Endodermal cell (in vitro differentiated cells): ENCODE results near the gene CCDC13. TPM values are rescaled to one million over a fixed set of nuclear protein-coding genes. Genes with fewer than 3 reads are reported as not detected.

ENCODE experiments used
- DNase-seq: peaks from one replicate; pipeline ENCODE4 v3.0.0-alpha.2; 2017
- H3K27ac ChIP-seq: 2 replicates; pipeline ENCODE4 v1.5.1; 2013; ENCODE audit warnings: mild to moderate bottlenecking, low read depth, low read length, moderate library complexity
- H3K27me3 ChIP-seq: 2 replicates; pipeline ENCODE4 v1.6.1; 2013; ENCODE audit warnings: mild to moderate bottlenecking, low read length, moderate library complexity; ENCODE audit not compliant: insufficient read depth, control insufficient read depth, poor library complexity, severe bottlenecking
- H3K36me3 ChIP-seq: 2 replicates; pipeline ENCODE4 v1.7.0; 2013; ENCODE audit warnings: mild to moderate bottlenecking, low read length, moderate library complexity; ENCODE audit not compliant: control insufficient read depth, insufficient read depth
- H3K4me1 ChIP-seq: one replicate; pipeline ENCODE4 v1.7.0; 2013; ENCODE audit warnings: low read length; ENCODE audit not compliant: control insufficient read depth, insufficient read depth
- H3K4me3 ChIP-seq: 2 replicates; pipeline ENCODE4 v1.5.1; 2013; ENCODE audit warnings: mild to moderate bottlenecking, low read length, moderate library complexity
- H3K9ac ChIP-seq: 2 replicates; pipeline ENCODE4 v1.6.1; 2013; ENCODE audit warnings: mild to moderate bottlenecking, low read length, moderate library complexity; ENCODE audit not compliant: poor library complexity, severe bottlenecking; ENCODE audit errors: extremely low read depth
- H3K9me3 ChIP-seq: 2 replicates; pipeline ENCODE4 v1.6.1; 2013; ENCODE audit warnings: mild to moderate bottlenecking, low read length, moderate library complexity; ENCODE audit not compliant: control insufficient read depth
- H3K27ac Mint-ChIP-seq: 2 replicates; pipeline ENCODE4 v1.8.0; 2020; ENCODE audit warnings: mixed read lengths
- H3K27me3 Mint-ChIP-seq: 2 replicates; pipeline ENCODE4 v1.8.0; 2021; ENCODE audit warnings: mild to moderate bottlenecking, mixed read lengths; ENCODE audit not compliant: insufficient read depth
- H3K36me3 Mint-ChIP-seq: 2 replicates; pipeline ENCODE4 v1.8.0; 2020; ENCODE audit warnings: low read depth, mixed read lengths
- H3K4me1 Mint-ChIP-seq: 2 replicates; pipeline ENCODE4 v1.8.0; 2020; ENCODE audit warnings: mixed read lengths
- H3K4me3 Mint-ChIP-seq: 2 replicates; pipeline ENCODE4 v1.8.0; 2020; ENCODE audit warnings: mild to moderate bottlenecking, moderate library complexity, mixed read lengths
- H3K9me3 Mint-ChIP-seq: 2 replicates; pipeline ENCODE4 v1.8.0; 2020; ENCODE audit warnings: mild to moderate bottlenecking, mixed read lengths
- WGBS, 2 experiments: methylation state at CpG; one replicate each; pipeline versions ENCODE4 v1.1.5 to v1.1.7; 2013; ENCODE audit warnings: missing lambda C conversion rate in 2 of 2, mixed read lengths in 1 of 2; ENCODE audit not compliant: insufficient coverage in 1 of 2, insufficient read length in 1 of 2; 5-methylcytosine and 5-hydroxymethylcytosine counted together
- total RNA-seq, 2 donors: library from RNA; stranded (reverse); fragmentation: NEBNext Ultra II Directional in 1 of 2; extraction: Animal tissue kit (Norgen Biotek cat#: 25700) in 1 of 2; gene quantifications; 2 replicates in 1 of 2; 3 replicates in 1 of 2; pipeline ENCODE4 v1.2.1, GENCODE V29; 2021
- TF ChIP-seq, protein P1 (sequence below): fragments of 200-600 bp; sonication (generic); conservative IDR thresholded peaks from 2 replicates; pipeline ENCODE4 v1.5.0; 2021; ENCODE audit warnings: antibody characterized with exemption, mild to moderate bottlenecking

The CCDC13 gene
- total RNA-seq, 2 donors from 2014 or later = 0.64 to 1.1 TPM

DNA sequence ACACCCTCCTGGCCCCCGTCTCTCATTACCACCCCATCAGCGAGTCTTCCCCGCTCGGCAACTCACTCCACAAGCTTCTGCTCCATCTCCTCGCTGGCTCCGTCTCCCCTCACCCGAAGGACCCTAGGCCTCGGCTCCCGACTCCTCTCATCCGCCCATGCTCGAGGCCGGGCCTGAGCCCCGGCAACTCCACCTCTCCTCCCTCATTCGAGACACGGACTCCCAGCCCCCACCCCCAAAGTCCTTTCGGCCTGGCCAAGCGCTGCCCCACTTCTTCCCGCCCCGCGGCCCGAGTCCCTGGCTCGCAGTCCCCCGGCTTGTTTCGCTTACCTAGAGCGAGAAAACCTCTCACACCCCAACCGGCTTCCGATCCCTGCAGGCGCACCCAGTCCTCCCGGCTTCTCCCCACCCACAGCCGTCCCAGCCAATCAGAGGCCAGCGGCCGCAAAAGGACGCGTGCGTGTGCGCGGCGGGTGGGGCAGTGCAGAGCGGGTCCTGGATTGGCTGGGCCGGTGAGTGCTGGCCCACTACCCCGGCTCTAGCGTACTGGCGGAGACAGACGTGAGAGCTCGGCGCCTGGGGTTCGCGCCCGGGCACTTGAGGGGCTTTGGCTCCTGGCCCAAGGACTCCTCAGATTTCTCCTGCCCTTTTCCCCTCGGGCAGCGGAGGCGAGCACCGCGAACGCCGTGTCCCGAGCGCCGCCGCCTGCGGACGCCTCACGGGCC lies 31.2 kb upstream of the CCDC13 start, which contains the start of gene HIGD1A:
Gene HIGD1A (minus strand): TSS at position 385 of the 725 bp plus-strand sequence. CDS start 10,237 bp downstream, outside the sequence.
- peaks cover 8% of the 10 kb centered on the region for H3K4me1 ChIP-seq
- TF ChIP-seq, protein P1, sequence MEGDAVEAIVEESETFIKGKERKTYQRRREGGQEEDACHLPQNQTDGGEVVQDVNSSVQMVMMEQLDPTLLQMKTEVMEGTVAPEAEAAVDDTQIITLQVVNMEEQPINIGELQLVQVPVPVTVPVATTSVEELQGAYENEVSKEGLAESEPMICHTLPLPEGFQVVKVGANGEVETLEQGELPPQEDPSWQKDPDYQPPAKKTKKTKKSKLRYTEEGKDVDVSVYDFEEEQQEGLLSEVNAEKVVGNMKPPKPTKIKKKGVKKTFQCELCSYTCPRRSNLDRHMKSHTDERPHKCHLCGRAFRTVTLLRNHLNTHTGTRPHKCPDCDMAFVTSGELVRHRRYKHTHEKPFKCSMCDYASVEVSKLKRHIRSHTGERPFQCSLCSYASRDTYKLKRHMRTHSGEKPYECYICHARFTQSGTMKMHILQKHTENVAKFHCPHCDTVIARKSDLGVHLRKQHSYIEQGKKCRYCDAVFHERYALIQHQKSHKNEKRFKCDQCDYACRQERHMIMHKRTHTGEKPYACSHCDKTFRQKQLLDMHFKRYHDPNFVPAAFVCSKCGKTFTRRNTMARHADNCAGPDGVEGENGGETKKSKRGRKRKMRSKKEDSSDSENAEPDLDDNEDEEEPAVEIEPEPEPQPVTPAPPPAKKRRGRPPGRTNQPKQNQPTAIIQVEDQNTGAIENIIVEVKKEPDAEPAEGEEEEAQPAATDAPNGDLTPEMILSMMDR = no peak
- H3K27me3 ChIP-seq = no peaks in the 10 kb centered on the region
- peaks cover 24% of the 10 kb centered on the region for H3K36me3 Mint-ChIP-seq
- no peaks in the 10 kb centered on the region for H3K27me3 Mint-ChIP-seq
- H3K27ac Mint-ChIP-seq = peak within 1 kb of the TSS; percentile 98
- peak within 1 kb of the TSS; percentile 98 for H3K9ac ChIP-seq
- peak within 1 kb of the TSS; percentile 100 for H3K4me3 Mint-ChIP-seq
- peak within 1 kb of the TSS; percentile 81 for H3K27ac ChIP-seq
- DNase-seq = peak; percentile 98
- WGBS, 2 experiments = 0% methylated on average over 1 to 63 of the region's 63 CpGs
- H3K9me3 ChIP-seq = peaks cover 24% of the 10 kb centered on the region
- peaks cover 13% of the 10 kb centered on the region for H3K9me3 Mint-ChIP-seq
- peaks cover 34% of the 10 kb centered on the region for H3K4me1 Mint-ChIP-seq
- H3K36me3 ChIP-seq = peaks cover 37% of the 10 kb centered on the region
- peak within 1 kb of the TSS; percentile 100 for H3K4me3 ChIP-seq

DNA sequence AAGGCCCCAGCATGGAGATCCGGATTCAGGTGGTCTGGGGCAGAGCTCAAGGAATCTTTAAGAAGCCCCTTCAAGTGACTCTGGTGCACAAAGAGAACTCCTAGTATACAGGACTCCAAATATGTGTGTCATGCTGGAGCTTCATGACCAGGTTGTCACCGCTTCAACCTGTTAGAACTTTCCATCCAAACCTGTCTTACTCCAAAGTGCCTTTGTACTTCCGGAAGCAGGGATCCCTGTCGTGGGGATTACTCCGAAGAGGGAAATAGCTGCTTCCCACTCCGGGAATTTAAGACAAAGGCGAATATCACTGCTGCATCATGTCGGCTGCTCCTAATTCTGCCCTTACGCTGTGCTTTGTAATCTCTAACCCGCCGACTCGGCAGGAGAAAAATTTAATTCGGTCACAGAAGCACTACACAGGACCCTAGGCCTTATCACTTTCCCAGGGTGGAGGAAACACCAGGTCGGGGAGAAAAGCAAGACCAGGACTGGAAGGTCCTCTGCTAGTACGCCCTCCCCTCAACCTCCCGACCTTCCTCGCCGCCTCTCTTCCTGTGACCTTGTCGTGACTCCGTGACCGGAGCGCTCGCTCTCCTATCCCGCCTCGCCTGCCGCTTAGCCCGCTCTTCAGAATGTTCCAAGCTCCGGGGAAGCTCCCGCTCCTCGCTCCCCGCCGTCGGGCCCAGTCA lies 30.5 kb upstream of the CCDC13 start:
- Mint-ChIP-seq H3K36me3 (peaks cover 22% of the 10 kb centered on the region), H3K4me3 (peak overlapping the region; percentile 100), H3K4me1 (peaks cover 35% of the 10 kb centered on the region), H3K27ac (peak overlapping the region; percentile 98), H3K9me3 (peaks cover 9% of the 10 kb centered on the region), H3K27me3 (no peaks in the 10 kb centered on the region)
- H3K36me3 ChIP-seq = peaks cover 38% of the 10 kb centered on the region
- no peaks in the 10 kb centered on the region for H3K27me3 ChIP-seq
- H3K4me3 ChIP-seq = peak overlapping the region; percentile 100
- DNase-seq = peak; percentile 75
- peak overlapping the region; percentile 81 for H3K27ac ChIP-seq
- TF ChIP-seq, protein P1 = no peak
- peaks cover 20% of the 10 kb centered on the region for H3K9me3 ChIP-seq
- WGBS, 2 experiments = 1% methylated on average over 21 to 33 of the region's 33 CpGs
- peak overlapping the region; percentile 98 for H3K9ac ChIP-seq
- H3K4me1 ChIP-seq = peaks cover 8% of the 10 kb centered on the region

DNA sequence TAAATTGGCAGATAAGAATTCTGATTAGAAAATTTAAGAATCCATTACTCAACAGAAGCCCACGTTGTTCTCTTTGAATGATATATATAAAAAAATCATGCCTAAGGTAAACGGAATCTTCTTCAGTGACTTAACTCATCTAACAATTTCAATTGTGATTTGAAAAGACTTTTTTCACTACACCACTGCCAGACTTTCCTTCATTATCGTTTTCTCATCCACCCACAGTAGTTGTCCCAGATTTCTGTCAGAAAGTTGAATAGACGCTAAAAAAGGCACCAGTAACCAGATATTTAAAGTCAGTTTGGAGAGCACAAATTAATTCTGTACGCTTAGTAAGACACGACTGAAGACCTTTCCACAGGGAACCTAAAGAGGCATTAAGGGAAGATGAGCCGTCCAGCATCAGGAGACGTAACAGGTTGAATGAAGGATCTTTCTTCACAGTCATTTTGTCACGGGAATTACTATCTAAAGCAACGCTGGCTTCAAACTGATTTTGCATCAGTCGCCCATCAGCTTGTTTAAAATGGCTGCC lies 29.9 kb upstream of the CCDC13 start:
- DNase-seq = no peak
- TF ChIP-seq, protein P1 = no peak
- H3K36me3 Mint-ChIP-seq = peaks cover 22% of the 10 kb centered on the region
- no peaks in the 10 kb centered on the region for H3K27me3 Mint-ChIP-seq
- H3K27ac Mint-ChIP-seq = peak overlapping the region; percentile 98
- H3K36me3 ChIP-seq = peaks cover 38% of the 10 kb centered on the region
- peaks cover 35% of the 10 kb centered on the region for H3K4me1 Mint-ChIP-seq
- H3K4me3 ChIP-seq = peak overlapping the region; percentile 100
- peak overlapping the region; percentile 81 for H3K27ac ChIP-seq
- peaks cover 20% of the 10 kb centered on the region for H3K9me3 ChIP-seq
- WGBS, 2 experiments = 41 to 42% methylated on average over 10 to 11 of the region's 11 CpGs
- peak overlapping the region; percentile 100 for H3K4me3 Mint-ChIP-seq
- peak overlapping the region; percentile 98 for H3K9ac ChIP-seq
- H3K27me3 ChIP-seq = no peaks in the 10 kb centered on the region
- peaks cover 9% of the 10 kb centered on the region for H3K9me3 Mint-ChIP-seq
- H3K4me1 ChIP-seq = peaks cover 8% of the 10 kb centered on the region
